ENCODE measurements around the gene PRR19. TPM values are rescaled to one million over a fixed set of nuclear protein-coding genes. Genes with fewer than 3 reads are reported as not detected.

PRR19 gene
- total RNA-seq, 1 donor from 2014 or later = 0.71 TPM

GRCh38 chr19:42293948-42294347, 8.0 kb upstream of the PRR19 start:
- no peak for DNase-seq
- Histone ChIP-seq H3K9me3 (no peaks in the 10 kb centered on the region), H3K4me1 (no peaks in the 10 kb centered on the region), H3K36me3 (peaks cover 65% of the 10 kb centered on the region), H3K4me3 (no peak overlapping the region), H3K27me3 (ENCODE audit: low read depth) (no peaks in the 10 kb centered on the region), H3K27ac (no peak overlapping the region)
- no peak for ATAC-seq
- TF ChIP-seq CTCF (IDR thresholded peaks at IDR 0.05) = no peak
- intact Hi-C loops (cut with DNase I) = no loop called here

- Histone ChIP-seq H3K4me1 (no peaks in the 10 kb centered on the region), H3K27me3 (ENCODE audit: low read depth) (no peaks in the 10 kb centered on the region), H3K27ac (no peak overlapping the region), H3K4me3 (no peak overlapping the region), H3K36me3 (peaks cover 58% of the 10 kb centered on the region), H3K9me3 (no peaks in the 10 kb centered on the region)
- TF ChIP-seq CTCF (IDR thresholded peaks at IDR 0.05) = no peak
- no peak for ATAC-seq
- intact Hi-C loops (cut with DNase I) = no loop called here
- no peak for DNase-seq
These were observed 7.3 kb upstream of the PRR19 start for GRCh38 chr19:42294471-42295137.

GRCh38 chr19:42295342-42295741, 6.6 kb upstream of the PRR19 start:
- no peak for TF ChIP-seq CTCF (IDR thresholded peaks at IDR 0.05)
- Histone ChIP-seq H3K4me3 (no peak overlapping the region), H3K36me3 (peaks cover 51% of the 10 kb centered on the region), H3K27ac (no peak overlapping the region), H3K9me3 (no peaks in the 10 kb centered on the region), H3K4me1 (no peaks in the 10 kb centered on the region), H3K27me3 (ENCODE audit: low read depth) (no peaks in the 10 kb centered on the region)
- intact Hi-C loops (cut with DNase I) = no loop called here
- DNase-seq (no peak), ATAC-seq (no peak)

GRCh38 chr19:42295831-42296525, 6.0 kb upstream of the PRR19 start:
- Histone ChIP-seq H3K4me1 (no peaks in the 10 kb centered on the region), H3K9me3 (no peaks in the 10 kb centered on the region), H3K4me3 (no peak overlapping the region), H3K36me3 (peaks cover 44% of the 10 kb centered on the region), H3K27ac (no peak overlapping the region), H3K27me3 (ENCODE audit: low read depth) (no peaks in the 10 kb centered on the region)
- peak; percentile 87 for ATAC-seq
- intact Hi-C loops (cut with DNase I) = no loop called here
- peak; percentile 97 for TF ChIP-seq CTCF (IDR thresholded peaks at IDR 0.05)
- peak; percentile 86 for DNase-seq

- DNase-seq (no peak), ATAC-seq (no peak)
- Histone ChIP-seq H3K27me3 (ENCODE audit: low read depth) (no peaks in the 10 kb centered on the region), H3K9me3 (no peaks in the 10 kb centered on the region), H3K4me3 (no peak overlapping the region), H3K27ac (no peak overlapping the region), H3K36me3 (peaks cover 34% of the 10 kb centered on the region), H3K4me1 (peaks cover 8% of the 10 kb centered on the region)
- intact Hi-C loops (cut with DNase I) = no loop called here
- no peak for TF ChIP-seq CTCF (IDR thresholded peaks at IDR 0.05)
These were observed 4.9 kb upstream of the PRR19 start for GRCh38 chr19:42297039-42297438.
